ENCODE measurements around the gene TMEM88. TPM values are rescaled to one million over a fixed set of nuclear protein-coding genes. Genes with fewer than 3 reads are reported as not detected.

Gene TMEM88
- total RNA-seq, 1 donor from 2014 or later, result 33.7 TPM

DNA sequence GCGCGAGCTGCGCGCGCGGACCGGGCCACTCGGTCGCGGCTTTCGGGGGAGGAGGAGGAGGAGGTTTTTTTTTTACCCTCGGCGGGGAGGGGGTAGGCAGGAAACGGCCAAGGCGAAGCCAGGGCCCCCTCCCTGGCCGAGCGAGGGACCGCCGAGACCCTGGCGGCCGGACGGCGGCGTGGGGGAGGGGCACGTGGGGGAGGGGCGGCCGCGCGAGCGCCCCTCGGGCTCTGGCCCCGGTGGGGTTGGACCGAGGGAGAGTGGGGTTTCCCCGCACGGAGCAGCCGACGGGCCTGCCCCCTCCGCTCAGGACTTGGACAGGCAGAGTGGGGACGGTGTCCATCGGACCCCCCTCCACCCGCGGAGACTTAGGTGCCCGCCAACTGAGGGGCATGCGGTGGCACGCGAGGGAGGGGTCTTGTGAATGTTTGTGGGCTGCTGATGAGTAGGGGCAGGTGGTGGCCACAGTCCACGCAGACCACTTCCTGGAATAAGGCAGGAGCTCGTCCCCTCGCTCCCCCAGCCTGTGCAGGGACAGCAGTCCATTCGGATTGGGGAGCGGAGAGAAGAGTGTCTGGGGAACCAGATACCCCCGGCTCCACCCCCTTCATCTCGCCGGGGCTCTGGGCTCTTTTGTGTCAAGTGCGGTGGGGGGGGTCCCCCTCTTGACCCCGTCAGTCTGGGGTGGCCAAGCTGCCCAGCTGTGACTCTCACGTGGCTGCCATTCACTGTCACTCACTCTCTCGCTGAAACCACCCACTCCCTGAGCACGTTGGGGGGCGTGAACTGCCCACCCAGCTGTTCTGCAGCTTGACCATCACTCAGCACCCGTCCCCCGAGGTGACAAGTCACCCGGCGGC lies 30.7 kb downstream of the TMEM88 start:
- no peak overlapping the region for H3K4me3 Mint-ChIP-seq (ENCODE audit: unreplicated experiment)
- peaks cover 28% of the 10 kb centered on the region for H4K20me1 ChIP-seq (ENCODE audit: insufficient read depth, low read length)
- peak overlapping the region; percentile 84 for H3K27ac ChIP-seq (ENCODE audit: low read depth, low read length)
- no peaks in the 10 kb centered on the region for H3K4me1 Mint-ChIP-seq (ENCODE audit: low read depth, unreplicated experiment)
- H2AFZ ChIP-seq (ENCODE audit: low read depth, low read length), result peak overlapping the region; percentile 36
- H3K9ac ChIP-seq (ENCODE audit: low read length), result peak overlapping the region; percentile 87
- no peaks in the 10 kb centered on the region for H3K9me3 Mint-ChIP-seq (ENCODE audit: unreplicated experiment)
- H3K27me3 Mint-ChIP-seq (ENCODE audit: low read depth, unreplicated experiment), result no peaks in the 10 kb centered on the region
- DNase-seq (ENCODE audit: low read depth) (no peak), FAIRE-seq (no peak)
- peak overlapping the region; percentile 71 for H3K4me3 ChIP-seq (ENCODE audit: insufficient read depth, low read depth, low read length)
- no peak for TF ChIP-seq EZH2 (IDR thresholded peaks at IDR 0.05; ENCODE audit: insufficient read depth, low read length)
- TF ChIP-seq, protein P1, sequence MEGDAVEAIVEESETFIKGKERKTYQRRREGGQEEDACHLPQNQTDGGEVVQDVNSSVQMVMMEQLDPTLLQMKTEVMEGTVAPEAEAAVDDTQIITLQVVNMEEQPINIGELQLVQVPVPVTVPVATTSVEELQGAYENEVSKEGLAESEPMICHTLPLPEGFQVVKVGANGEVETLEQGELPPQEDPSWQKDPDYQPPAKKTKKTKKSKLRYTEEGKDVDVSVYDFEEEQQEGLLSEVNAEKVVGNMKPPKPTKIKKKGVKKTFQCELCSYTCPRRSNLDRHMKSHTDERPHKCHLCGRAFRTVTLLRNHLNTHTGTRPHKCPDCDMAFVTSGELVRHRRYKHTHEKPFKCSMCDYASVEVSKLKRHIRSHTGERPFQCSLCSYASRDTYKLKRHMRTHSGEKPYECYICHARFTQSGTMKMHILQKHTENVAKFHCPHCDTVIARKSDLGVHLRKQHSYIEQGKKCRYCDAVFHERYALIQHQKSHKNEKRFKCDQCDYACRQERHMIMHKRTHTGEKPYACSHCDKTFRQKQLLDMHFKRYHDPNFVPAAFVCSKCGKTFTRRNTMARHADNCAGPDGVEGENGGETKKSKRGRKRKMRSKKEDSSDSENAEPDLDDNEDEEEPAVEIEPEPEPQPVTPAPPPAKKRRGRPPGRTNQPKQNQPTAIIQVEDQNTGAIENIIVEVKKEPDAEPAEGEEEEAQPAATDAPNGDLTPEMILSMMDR (IDR thresholded peaks at IDR 0.05; ENCODE audit: insufficient read depth, low read depth, low read length), result no peak
- peaks cover 40% of the 10 kb centered on the region for H3K79me2 ChIP-seq (ENCODE audit: insufficient read depth, low read length)
- peak overlapping the region; percentile 96 for H3K4me2 ChIP-seq (ENCODE audit: low read length)
- H3K36me3 Mint-ChIP-seq (ENCODE audit: low read depth, unreplicated experiment), result peaks cover 7% of the 10 kb centered on the region
- no peak overlapping the region for H3K27ac Mint-ChIP-seq (ENCODE audit: unreplicated experiment)
- peaks cover 9% of the 10 kb centered on the region for H3K36me3 ChIP-seq (ENCODE audit: insufficient read depth, low read length)
- H3K9me3 ChIP-seq (ENCODE audit: insufficient read depth, low read depth, low read length), result no peaks in the 10 kb centered on the region
- H3K27me3 ChIP-seq (ENCODE audit: insufficient read depth, low read length), result no peaks in the 10 kb centered on the region
- H3K4me1 ChIP-seq (ENCODE audit: insufficient read depth, low read length), result peaks cover 35% of the 10 kb centered on the region

DNA sequence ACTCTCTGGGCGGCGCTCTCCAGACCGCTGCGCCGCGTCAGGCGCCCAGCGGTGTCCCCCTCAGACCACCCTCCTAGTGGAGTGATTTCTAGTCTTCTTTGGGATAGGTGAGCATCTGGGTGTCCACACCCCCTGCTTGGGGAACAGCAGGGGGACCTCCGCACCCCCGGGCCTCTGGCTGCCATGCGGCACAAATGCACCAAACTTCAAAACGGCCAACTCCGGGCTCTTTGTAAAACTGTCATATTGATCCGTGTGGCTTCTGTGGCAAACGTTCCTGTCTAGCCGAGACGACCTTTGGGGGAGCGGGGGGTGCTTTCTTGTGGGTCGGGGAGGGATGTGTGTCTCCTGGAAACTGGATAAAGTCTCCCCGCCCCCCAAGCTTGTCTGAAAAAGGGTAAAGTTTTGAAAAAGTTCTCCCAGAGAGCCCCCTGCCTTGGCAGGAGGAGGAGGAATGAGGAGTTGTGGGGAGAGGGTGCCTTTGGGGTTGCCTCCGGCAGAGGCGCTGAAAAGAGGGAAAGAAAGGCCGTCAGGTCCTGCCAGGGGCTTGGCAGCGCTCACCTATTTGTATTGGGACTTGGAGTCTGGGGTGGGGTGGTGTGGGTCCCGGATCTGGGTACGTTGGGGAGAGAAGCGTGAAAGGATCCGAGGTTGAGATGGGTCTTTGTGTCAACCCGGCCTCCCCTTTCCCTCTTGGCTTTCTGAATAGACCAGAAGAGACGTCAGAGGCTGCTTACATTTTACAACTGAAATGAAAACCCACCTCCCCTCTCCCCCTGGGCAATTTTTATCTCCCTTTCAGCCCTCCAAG lies 31.6 kb downstream of the TMEM88 start:
- Histone ChIP-seq H3K9ac (ENCODE audit: low read length) (peak overlapping the region; percentile 87), H3K4me3 (ENCODE audit: insufficient read depth, low read depth, low read length) (peak overlapping the region; percentile 71), H3K4me2 (ENCODE audit: low read length) (peak overlapping the region; percentile 96), H3K36me3 (ENCODE audit: insufficient read depth, low read length) (peaks cover 2% of the 10 kb centered on the region), H3K4me1 (ENCODE audit: insufficient read depth, low read length) (peaks cover 35% of the 10 kb centered on the region), H2AFZ (ENCODE audit: low read depth, low read length) (peak overlapping the region; percentile 18), H3K79me2 (ENCODE audit: insufficient read depth, low read length) (peaks cover 40% of the 10 kb centered on the region), H3K9me3 (ENCODE audit: insufficient read depth, low read depth, low read length) (no peaks in the 10 kb centered on the region), H4K20me1 (ENCODE audit: insufficient read depth, low read length) (peaks cover 33% of the 10 kb centered on the region), H3K27ac (ENCODE audit: low read depth, low read length) (peak overlapping the region; percentile 84), H3K27me3 (ENCODE audit: insufficient read depth, low read length) (no peaks in the 10 kb centered on the region)
- Mint-ChIP-seq H3K9me3 (ENCODE audit: unreplicated experiment) (no peaks in the 10 kb centered on the region), H3K36me3 (ENCODE audit: low read depth, unreplicated experiment) (peaks cover 12% of the 10 kb centered on the region), H3K4me1 (ENCODE audit: low read depth, unreplicated experiment) (no peaks in the 10 kb centered on the region), H3K4me3 (ENCODE audit: unreplicated experiment) (no peak overlapping the region), H3K27me3 (ENCODE audit: low read depth, unreplicated experiment) (no peaks in the 10 kb centered on the region), H3K27ac (ENCODE audit: unreplicated experiment) (no peak overlapping the region)
- DNase-seq (ENCODE audit: low read depth), result no peak
- no peak for FAIRE-seq
- TF ChIP-seq, protein P1 (IDR thresholded peaks at IDR 0.05; ENCODE audit: insufficient read depth, low read depth, low read length), result no peak
- TF ChIP-seq EZH2 (IDR thresholded peaks at IDR 0.05; ENCODE audit: insufficient read depth, low read length), result no peak
